ENCODE data around the gene LUM.
"Not testable (repeated sequence)": the region's sequence is repeated elsewhere in the genome, so short reads cannot be mapped to it uniquely, and the experiment has no call there.

LUM gene

GRCh38 chr12:91109148-91109564, 2.1 kb downstream of the LUM start:
- DNase-seq: no peak

DNA sequence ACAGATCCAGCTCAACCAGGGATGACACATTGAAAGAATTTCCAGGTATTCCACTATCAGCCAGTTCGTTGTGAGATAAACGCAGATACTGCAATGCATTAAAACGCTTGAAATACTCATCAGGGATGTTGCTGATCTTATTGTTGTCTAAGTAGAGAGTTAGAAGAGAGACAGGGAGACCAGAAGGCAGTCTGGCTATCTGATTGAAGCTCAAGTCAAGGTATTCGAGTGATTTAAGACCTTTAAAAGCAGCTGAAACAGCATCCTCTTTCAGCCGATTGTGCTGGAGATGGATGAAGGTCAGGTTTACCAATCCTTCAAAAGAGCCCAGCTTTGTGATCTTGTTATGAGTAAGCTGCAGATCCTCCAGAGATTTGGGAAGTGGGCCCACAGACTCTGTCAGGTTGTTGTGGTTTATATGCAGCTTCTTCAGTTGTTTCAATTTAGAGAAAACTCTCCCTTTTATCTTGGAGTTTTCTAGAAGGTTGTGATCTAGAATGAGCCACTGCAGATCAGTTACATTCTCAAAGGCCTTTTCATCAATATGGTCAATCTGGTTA, 3.0 kb downstream of the LUM start:
- no peak for DNase-seq

- no peak for DNase-seq
Measured at GRCh38 chr12:91106283-91106682, 5.0 kb downstream of the LUM start.

DNA sequence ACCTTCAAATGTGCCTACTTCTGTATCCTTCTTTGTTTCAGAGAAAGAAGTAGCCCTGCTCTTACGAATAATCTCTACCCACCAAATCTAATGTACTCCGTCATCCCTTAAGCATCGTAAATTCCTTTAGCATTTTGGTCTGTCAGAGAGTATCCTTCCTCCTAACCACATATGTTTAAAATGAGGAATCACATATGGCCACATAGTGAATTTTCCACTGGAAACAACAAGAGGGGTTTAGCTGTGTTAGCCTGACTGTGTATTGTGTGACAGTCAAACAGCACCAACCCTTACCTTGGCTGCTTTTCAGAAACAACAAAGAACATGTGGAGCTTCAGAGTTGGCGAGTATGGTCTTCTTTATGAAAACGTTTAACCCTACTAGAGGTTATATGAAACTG, 5.5 kb downstream of the LUM start:
- DNase-seq: no peak

DNA sequence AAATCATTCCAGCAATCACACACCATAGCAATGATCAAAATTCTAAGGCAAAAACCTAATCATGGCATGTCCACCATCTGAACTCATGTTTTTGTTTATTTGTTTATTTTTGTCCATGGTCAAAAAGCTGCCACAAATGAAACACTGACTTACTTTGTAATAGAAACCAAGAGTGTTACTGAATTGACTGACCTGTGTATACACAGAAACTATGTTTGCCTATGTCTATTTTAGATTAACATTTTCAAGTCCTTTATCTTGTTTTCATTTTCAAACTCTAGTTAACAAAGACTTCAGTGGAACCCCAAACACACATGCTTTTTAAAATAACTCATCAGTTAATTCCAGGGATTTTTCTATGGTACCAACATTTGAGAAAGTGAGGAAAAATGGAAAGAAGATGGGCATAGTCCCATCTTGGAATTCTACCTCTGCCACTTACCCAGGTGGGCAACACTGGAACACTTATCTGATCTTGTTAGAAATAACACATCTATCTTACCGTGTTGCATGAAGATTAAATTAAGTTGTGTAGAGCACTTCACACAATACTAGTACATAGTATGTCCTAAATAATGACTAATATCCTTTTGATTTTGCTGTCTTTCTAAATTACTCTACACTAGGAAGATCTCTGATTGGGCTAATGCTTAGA, 6.4 kb downstream of the LUM start:
- no peak for DNase-seq

DNA sequence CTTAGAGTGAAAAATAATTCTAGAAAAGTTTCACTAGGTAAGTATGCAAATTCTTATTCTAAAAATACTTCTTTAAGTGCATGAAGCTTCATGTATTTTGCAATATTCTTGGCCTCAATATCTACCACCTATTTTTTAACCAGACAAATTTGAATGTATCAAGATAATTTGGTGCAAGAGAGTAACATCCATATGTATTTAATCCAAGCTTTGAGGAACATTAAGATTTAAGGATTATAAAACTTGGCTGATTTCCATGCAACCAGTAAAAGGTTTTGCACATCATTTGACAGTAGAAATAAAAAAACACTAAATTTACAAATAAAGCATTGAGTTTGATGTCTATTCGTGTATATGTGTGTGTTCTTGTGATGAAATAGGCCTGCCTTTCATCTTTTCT, 7.7 kb downstream of the LUM start:
- no peak for DNase-seq

DNA sequence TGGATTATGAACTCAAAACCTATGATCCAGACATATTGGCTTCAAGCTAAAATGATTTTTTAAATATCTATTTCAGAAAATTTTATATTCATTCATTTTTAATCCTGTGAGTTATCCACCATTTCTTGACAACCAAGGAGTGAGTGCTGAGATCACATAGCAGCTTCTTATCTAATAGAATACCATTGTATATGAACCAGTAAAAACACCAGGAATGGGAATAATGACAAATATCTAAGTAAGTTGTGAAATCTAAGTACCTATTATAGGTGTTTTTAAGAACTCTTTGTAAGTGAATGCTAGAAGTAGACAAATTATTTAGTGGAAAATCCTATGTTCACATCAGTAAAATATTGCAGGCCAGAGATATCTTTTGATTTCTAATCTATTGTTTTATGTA, 8.2 kb downstream of the LUM start:
- DNase-seq: no peak

GRCh38 chr12:91100906-91101305, 10.4 kb downstream of the LUM start:
- DNase-seq: no peak

GRCh38 chr12:91099836-91100235, 11.5 kb downstream of the LUM start:
- no peak for DNase-seq

DNA sequence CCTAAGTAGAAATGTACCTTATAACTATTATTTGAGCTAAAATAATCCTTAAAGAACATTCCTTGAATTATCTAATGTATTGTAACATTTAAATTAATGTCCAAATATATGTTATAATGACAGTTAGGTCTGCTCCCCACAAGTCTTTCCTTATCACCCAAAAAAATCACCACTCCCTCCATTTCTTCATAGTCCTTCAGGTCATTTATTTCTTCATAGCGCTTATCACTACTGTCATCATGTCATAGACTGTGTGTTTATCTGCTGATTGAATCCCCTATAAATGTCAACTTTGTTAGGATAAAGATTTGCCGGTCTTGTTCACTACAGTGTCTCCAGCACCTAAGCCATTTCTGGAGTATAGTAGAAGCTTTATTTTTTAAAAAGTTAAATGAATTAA, 12.0 kb downstream of the LUM start:
- DNase-seq: no peak

- DNase-seq: no peak
Measured at GRCh38 chr12:91098941-91099340, 12.4 kb downstream of the LUM start.

DNA sequence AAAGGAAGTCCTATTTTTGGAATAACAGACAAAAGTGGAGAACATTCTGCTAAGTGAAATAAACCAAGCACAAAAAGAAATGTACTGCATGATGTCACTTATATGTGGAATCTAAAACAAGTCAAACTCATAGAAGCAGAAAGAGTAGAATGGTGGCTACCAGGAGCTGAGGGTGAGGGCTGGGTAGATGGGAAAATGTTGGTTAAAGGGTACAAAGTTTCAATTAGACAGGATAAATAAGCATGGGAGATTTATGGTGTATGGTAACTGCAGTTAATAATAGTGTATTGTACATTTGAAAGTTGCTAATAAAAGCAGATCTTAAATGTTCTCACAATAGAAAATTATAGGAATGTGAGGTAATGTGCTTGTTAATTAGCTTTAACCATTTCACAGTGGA, 12.8 kb downstream of the LUM start:
- DNase-seq: no peak

DNA sequence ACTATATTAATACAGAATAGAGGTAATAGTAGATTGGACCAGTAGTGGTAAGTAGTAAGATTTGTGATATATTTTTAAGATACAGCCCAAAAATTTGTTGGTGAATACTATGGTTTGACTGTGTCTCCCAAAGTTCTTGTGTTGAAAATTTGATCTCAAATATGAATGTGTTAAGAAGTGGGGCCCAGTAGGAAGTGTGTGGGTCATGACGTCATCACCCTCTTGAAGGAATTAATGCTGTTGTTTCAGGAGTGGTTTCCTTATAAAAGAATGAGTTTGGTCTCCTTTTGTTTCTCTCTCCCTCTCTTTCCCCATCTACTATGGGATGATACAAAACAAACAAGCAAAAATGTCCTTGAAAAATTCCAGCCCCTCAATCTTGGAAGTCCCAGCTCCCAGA, 16.3 kb downstream of the LUM start:
- no peak for DNase-seq

- DNase-seq: no peak
Measured at GRCh38 chr12:91094032-91094662, 17.1 kb downstream of the LUM start.

DNA sequence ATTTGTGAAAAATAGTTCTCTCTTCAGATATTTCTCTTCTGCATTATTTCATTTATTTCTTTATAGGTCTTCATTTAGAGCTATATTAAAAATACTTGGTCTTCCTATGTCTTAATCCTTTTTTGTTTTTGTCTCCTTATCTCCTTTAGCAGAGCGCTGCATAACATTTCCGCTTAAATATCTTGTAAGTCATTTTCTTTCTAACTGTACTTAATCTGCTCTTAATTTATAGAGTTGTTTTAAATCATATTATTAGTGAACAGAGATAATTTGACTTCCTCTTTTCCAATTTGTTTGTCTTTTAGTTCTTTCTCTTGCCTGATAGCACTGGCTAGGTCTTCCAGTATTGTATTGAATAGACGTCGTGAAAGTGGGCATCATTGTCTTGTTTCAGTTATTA, 18.0 kb downstream of the LUM start:
- no peak for DNase-seq

GRCh38 chr12:91091916-91092715, 19.2 kb downstream of the LUM start:
- no peak for DNase-seq

DNA sequence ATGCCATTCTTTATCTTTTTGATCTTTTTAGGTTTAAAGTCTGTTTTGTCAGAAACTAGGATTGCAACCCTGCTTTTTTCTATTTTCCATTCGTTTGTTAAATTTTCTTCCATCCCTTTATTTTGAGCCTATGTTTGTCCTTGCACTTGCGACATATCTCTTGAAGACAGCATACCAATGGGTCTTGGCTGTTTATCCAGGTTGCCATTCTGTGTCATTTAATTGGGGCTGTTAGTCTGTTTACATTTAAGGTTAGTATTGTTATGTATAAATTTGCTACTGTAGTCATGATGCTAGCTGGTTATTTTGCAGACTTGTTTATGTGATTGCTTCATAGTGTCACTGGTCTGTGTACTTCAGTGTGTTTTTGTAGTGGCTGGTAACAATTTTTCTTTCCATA, 21.3 kb downstream of the LUM start:
- not testable (repeated sequence) for DNase-seq

GRCh38 chr12:91080041-91080440, 31.3 kb downstream of the LUM start:
- DNase-seq: no peak

DNA sequence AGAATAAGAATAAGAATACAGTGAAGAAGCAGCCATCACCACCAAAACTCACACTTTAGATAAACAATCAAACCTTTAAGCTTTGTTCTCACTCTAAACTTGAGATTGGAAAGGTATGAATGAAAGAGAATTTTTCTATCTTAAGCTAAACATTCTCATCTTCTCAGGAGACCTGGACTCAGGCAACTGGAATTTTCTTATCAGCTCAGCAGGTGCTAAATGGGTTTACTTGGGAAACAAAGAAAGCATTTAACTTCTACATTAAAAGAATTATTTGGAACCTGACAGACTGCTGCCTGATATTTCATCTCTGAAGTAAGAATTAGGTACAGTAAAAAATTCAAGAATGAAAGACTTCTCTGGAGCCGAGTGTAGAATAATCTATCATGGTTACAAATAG, 32.8 kb downstream of the LUM start:
- DNase-seq: no peak

DNA sequence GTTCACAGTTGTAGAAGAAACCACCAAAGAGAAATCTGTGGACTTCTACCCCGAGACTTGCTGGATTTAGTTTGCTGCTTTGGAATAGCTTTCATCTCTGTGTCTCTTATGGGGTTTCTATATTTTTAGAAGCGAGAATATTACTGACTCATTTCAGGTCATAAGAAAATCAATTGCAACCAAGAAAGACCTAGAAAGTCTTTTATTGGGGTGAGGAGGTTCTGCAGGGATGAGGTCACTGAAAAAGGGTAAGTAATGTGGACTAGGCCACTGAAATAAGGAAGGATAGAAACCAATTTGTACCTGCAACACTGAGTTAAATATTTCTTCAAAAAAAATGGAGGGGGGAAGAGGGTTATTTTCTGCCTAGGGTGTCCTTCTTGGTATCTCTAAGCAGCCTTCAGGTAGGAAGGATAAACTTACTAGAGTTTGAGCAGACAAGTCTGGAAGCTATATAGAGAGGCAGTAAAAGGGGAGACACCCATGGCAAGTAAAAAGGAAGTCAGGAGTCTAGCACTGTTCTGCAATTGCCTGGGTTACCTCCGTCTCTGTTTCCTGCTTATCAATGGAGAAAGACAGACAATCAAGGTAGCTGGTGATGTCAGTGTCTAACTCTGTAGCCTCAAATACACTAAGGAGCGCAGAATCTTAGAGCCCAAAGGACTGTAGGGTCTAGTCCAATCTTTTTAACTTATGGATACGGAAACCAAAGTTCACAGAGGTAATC, 33.9 kb downstream of the LUM start:
- DNase-seq: no peak

DNA sequence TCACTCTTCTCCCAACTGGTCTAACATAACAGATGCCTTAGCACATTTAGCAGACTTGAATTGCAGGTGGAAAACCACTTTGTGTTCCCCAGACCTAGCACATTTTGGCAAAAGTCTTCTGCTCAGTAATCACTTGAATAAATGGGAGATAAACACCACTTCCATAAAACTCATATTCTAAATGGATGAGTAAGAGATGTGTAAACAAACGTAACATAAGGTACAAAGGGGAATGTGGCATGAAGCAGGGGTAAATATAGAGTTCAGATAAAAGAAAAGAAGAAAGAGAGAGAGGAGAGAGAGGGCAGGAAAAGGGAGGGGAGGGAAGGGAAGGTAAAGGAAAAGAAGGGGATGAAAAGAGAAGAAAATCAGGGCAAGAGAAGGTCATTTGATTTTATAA, 36.4 kb downstream of the LUM start:
- DNase-seq: no peak

DNA sequence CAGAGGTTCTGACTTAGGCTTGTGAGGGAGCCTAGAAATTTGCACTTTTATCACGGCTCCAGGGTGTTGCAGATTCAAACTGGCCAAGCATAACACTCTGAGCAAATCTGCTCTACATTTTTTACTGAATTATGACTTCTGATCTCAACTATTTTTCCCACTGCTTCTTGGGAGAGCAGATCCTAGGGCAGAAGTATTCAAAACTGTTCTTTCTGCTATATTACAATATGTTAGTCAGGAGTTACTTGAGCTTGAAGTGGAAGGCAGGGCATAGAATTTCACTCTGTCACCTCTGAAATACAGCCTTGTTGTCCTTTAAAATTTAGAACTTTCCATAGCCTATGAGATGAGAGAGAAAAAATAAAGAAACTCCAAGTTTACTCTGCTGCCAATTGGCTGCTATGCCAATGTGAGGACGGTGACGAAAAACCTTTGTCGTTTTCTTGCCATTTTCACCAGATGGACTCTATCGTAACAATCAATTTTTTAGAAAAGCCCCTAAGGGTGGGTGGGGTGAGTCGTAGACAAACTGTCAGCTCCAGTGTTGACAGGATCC, 37.1 kb downstream of the LUM start:
- no peak for DNase-seq

DNA sequence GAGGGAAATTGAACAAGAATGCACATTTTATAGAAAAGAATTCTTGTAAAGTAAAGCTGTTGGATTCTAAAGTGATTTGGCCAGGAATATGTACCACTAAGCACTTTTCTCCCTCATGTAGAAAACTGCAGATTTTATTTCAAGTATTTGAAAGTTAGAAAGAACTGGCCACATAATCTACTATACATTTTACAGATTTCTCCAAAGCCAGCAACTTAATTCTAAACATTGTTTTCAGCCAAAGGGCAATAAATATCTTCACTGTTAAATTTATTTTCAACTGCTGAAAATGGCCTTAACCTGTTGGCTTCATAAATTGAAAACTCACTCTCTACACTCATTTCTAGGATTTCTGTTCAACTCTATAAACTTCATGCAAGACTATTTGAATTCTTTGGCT, 37.9 kb downstream of the LUM start:
- no peak for DNase-seq

All from GOT3 (cell line).